Chondrocyte (in vitro differentiated cells): ENCODE data around the gene RGS9. TPM values are rescaled to one million over a fixed set of nuclear protein-coding genes. Genes with fewer than 3 reads are reported as not detected.

Source experiments
- DNase-seq: peaks from one replicate; pipeline ENCODE4 v3.0.0; 2021; ENCODE audit warnings: mixed read lengths, low spot score
- H3K27ac Mint-ChIP-seq: one replicate; pipeline ENCODE4 v1.8.0; 2021; ENCODE audit warnings: mild to moderate bottlenecking, moderate library complexity, mixed read lengths; ENCODE audit not compliant: unreplicated experiment
- H3K27me3 Mint-ChIP-seq: 2 replicates; pipeline ENCODE4 v1.8.0; 2021; ENCODE audit warnings: low read depth, mixed read lengths
- H3K36me3 Mint-ChIP-seq: 2 replicates; pipeline ENCODE4 v1.8.0; 2021; ENCODE audit warnings: low read depth, mixed read lengths
- H3K4me1 Mint-ChIP-seq: 2 replicates; pipeline ENCODE4 v1.8.0; 2021; ENCODE audit warnings: low read depth, mild to moderate bottlenecking, mixed read lengths
- H3K4me3 Mint-ChIP-seq: one replicate; pipeline ENCODE4 v1.8.0; 2021; ENCODE audit warnings: mild to moderate bottlenecking, moderate library complexity, mixed read lengths; ENCODE audit not compliant: unreplicated experiment
- H3K9me3 Mint-ChIP-seq: 2 replicates; pipeline ENCODE4 v1.8.0; 2021; ENCODE audit warnings: low read depth, mixed read lengths
- total RNA-seq: library from RNA; stranded (reverse); gene quantifications from 3 replicates; pipeline ENCODE4 v1.2.1, GENCODE V29; 2021
- TF ChIP-seq, protein P1 (sequence below): fragments of 200-600 bp; sonication (generic); IDR thresholded peaks from 2 replicates; pipeline ENCODE4 v1.5.0; 2021; ENCODE audit warnings: antibody characterized with exemption, mild to moderate bottlenecking, moderate library complexity

RGS9 gene
- total RNA-seq, 1 donor from 2014 or later = 14.9 TPM

DNA sequence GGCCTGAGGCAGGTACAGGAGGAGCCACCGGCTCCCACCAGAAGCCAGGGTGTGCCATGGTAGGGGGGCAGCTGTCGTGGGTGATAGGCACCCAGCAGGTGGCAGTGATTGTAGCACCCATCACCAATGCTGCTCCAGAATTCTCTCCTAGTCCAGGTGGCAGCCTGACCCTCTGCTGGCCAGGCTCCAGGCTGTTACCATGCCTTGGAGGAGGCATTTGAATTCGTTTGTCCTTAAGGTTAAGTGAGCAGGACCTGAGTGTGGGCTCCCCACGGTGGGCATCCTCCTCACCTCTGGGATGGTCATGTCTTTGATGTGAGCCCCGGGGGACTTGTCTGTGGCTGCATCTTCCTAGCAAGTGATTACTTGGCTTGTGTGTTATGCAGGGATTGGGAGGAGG lies 59.4 kb downstream of the RGS9 start:
- no peaks in the 10 kb centered on the region for H3K36me3 Mint-ChIP-seq
- H3K27ac Mint-ChIP-seq = no peak overlapping the region
- no peak for DNase-seq
- H3K27me3 Mint-ChIP-seq = no peaks in the 10 kb centered on the region
- peaks cover 40% of the 10 kb centered on the region for H3K4me1 Mint-ChIP-seq
- TF ChIP-seq, protein P1, sequence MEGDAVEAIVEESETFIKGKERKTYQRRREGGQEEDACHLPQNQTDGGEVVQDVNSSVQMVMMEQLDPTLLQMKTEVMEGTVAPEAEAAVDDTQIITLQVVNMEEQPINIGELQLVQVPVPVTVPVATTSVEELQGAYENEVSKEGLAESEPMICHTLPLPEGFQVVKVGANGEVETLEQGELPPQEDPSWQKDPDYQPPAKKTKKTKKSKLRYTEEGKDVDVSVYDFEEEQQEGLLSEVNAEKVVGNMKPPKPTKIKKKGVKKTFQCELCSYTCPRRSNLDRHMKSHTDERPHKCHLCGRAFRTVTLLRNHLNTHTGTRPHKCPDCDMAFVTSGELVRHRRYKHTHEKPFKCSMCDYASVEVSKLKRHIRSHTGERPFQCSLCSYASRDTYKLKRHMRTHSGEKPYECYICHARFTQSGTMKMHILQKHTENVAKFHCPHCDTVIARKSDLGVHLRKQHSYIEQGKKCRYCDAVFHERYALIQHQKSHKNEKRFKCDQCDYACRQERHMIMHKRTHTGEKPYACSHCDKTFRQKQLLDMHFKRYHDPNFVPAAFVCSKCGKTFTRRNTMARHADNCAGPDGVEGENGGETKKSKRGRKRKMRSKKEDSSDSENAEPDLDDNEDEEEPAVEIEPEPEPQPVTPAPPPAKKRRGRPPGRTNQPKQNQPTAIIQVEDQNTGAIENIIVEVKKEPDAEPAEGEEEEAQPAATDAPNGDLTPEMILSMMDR = no peak
- no peaks in the 10 kb centered on the region for H3K9me3 Mint-ChIP-seq
- H3K4me3 Mint-ChIP-seq = no peak overlapping the region

DNA sequence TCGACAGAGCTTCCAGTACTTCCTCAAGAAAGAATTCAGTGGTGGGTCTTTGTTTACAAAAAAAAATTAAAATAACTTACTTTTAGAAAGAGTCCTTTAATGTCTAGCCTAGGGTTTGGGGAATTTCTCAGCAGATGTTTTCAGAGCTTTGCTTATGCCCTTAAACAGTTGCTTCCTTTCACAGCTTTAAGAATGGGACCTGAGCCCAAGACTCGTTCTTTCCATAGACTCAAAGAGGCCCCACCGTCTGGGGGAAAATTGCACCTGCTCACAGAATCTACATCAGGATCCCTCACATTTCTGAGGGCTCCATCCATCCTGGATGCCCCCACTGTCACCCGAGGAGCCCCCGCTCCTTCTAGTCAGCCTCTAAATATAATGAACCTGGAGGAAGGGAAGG lies 60.0 kb downstream of the RGS9 start:
- no peaks in the 10 kb centered on the region for H3K9me3 Mint-ChIP-seq
- H3K4me3 Mint-ChIP-seq = no peak overlapping the region

DNA sequence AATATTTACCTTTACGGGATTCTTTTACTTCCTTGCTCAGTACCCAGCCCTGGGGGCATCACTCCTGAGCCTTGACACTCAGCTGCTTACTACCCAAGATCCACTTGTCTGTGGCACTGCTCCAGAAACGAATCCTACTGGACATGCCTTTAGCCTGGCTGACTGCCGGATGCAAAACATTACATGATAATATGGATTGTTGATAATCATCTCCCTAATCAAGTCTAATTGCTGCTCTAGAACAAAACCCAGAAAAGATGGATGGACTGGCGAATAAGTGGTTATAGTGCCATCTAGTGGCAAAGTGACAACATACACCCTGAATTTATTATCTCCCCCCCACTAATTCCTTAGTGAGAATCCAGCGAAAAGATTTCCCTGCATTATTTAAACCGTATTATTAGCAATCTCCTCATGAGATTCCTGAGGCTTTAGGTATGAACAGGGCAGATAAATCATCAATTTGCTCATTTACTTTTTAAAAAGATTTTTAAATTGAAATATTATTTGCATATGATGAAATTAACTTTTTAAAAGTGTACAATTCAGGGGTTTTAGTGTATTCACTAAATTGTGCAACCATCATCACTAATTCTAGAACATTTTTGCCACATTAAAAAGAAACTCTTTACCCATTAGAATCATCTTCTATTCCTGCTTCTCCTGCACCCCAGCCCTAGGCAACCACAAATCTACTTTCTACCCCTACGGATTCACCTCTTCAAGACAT lies 61.6 kb downstream of the RGS9 start:
- TF ChIP-seq, protein P1 = peak; percentile 95
- DNase-seq = no peak
- Mint-ChIP-seq H3K27ac (no peak overlapping the region), H3K27me3 (no peaks in the 10 kb centered on the region), H3K36me3 (no peaks in the 10 kb centered on the region), H3K9me3 (no peaks in the 10 kb centered on the region), H3K4me3 (no peak overlapping the region), H3K4me1 (peaks cover 27% of the 10 kb centered on the region)

More for the DNA sequence above, 60.0 kb downstream of the RGS9 start:
- Mint-ChIP-seq H3K27ac (no peak overlapping the region), H3K4me1 (peaks cover 37% of the 10 kb centered on the region), H3K27me3 (no peaks in the 10 kb centered on the region), H3K36me3 (no peaks in the 10 kb centered on the region)
- DNase-seq = no peak
- TF ChIP-seq, protein P1 = no peak

DNA sequence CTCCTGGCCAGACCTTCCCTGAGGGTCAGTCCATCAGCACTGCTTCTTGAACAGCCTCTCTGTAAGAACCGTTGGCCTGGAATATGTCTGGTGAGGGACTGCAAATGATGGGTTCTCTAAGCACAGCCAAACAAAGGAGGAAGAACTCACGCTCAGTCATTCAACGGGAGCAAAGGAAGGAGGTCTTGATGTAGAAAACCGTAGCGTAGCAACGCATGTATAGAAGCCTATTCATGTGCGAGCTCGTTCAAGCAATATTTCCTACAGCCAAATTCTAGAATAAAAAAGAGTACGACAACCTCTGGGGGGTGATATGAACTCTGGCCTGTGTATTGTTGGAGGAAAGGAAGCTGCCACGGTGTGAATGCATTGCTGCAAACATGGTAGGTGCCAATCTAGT lies 64.2 kb downstream of the RGS9 start:
- no peak overlapping the region for H3K27ac Mint-ChIP-seq
- no peak overlapping the region for H3K4me3 Mint-ChIP-seq
- no peaks in the 10 kb centered on the region for H3K27me3 Mint-ChIP-seq
- DNase-seq = no peak
- peaks cover 18% of the 10 kb centered on the region for H3K4me1 Mint-ChIP-seq
- H3K9me3 Mint-ChIP-seq = no peaks in the 10 kb centered on the region
- TF ChIP-seq, protein P1 = no peak
- H3K36me3 Mint-ChIP-seq = no peaks in the 10 kb centered on the region

DNA sequence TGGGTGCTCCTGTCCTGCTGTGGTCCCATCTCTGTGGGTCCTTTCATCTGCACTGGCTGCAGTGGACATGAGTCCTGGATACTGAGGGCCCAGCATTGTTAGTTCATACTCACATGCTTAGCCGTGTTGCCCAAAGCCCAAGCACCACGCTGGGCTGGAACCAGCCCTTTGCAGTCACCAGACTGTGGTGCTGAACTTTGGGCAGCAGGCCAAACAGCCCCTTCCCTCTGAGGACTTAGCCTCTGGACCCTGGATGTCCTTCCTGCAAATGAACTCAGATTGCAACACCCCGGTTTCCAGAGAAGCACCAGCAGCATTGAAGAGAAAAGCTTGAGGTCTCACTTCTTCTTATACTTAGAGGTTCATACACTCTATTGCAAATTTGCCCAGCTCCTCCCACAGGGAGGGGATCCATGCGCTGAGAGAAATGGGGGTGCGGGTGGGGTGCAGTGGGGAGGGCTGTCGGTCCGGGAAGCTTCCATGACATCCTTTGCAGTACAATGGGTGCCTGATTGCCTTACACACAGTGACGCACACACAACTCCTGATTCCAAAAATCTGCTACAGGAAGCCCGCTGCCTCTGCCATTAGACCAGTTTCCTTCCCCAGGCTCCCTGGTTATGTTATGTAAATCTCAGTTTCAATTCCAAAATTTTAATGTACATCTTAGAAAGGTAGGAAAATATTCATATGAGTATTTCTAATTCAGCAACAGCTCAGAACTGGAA lies 65.8 kb downstream of the RGS9 start:
- H3K4me3 Mint-ChIP-seq = no peak overlapping the region
- H3K36me3 Mint-ChIP-seq = peaks cover 2% of the 10 kb centered on the region
- no peaks in the 10 kb centered on the region for H3K9me3 Mint-ChIP-seq
- H3K27ac Mint-ChIP-seq = no peak overlapping the region
- TF ChIP-seq, protein P1 = no peak
- no peaks in the 10 kb centered on the region for H3K27me3 Mint-ChIP-seq
- H3K4me1 Mint-ChIP-seq = peaks cover 12% of the 10 kb centered on the region
- no peak for DNase-seq
